Ecto neural progenitor cell (in vitro differentiated cells): ENCODE measurements around the gene ATP1A4.

Source experiments
- DNase-seq: peaks from one replicate; pipeline ENCODE4 v3.0.0-alpha.2; 2018; ENCODE audit warnings: low spot score

The ATP1A4 gene

DNA sequence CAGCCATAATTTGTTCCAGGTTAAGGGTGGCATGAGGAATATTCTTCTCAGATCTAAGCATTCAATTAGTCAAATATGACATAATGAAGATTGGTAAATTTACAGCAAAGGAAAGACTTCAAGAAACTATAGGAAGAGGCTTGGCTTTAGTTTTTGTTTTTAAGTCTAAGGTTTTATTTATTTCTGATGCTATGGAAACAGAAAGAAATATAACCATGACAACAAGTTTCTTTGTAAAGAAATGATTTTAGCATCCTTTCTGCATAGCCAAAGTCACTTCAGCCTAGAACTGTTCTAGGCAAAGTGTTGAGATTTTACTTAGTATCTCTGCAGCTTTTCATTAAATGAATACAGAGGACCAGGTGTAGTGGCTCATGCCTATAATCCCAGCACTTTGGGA, 81.5 kb downstream of the ATP1A4 start:
- DNase-seq = no peak
